H9 (cell line): ENCODE measurements around the gene DDX18. TPM values are rescaled to one million over a fixed set of nuclear protein-coding genes. Genes with fewer than 3 reads are reported as not detected.

Experiments
- DNase-seq: peaks from one replicate; pipeline ENCODE4 v3.0.0-alpha.2; 2017
- H2AFZ ChIP-seq: one replicate; pipeline ENCODE4 v1.6.1; 2013; ENCODE audit warnings: mild to moderate bottlenecking, low read length, control low read depth, moderate library complexity
- H2AK5ac ChIP-seq: 2 replicates; pipeline ENCODE4 v1.6.1; 2013; ENCODE audit warnings: low read length, control low read depth, mixed read lengths; ENCODE audit not compliant: insufficient read length
- H2BK120ac ChIP-seq: one replicate; pipeline ENCODE4 v1.6.1; 2013; ENCODE audit warnings: low read depth, mild to moderate bottlenecking, low read length, control low read depth, inconsistent platforms; ENCODE audit not compliant: poor library complexity, severe bottlenecking
- H2BK12ac ChIP-seq: 2 replicates; pipeline ENCODE4 v1.6.1; 2013; ENCODE audit warnings: low read length, control low read depth, mixed read lengths, low read depth; ENCODE audit not compliant: insufficient read length
- H2BK15ac ChIP-seq: 2 replicates; pipeline ENCODE4 v1.6.1; 2013; ENCODE audit warnings: low read depth, low read length, control low read depth
- H2BK20ac ChIP-seq: one replicate; pipeline ENCODE4 v1.6.1; 2013; ENCODE audit warnings: low read depth, mild to moderate bottlenecking, low read length, control low read depth, inconsistent platforms; ENCODE audit not compliant: poor library complexity, severe bottlenecking
- H2BK5ac ChIP-seq: 2 replicates; pipeline ENCODE4 v1.6.1; 2013; ENCODE audit warnings: low read length, control low read depth, mixed read lengths; ENCODE audit not compliant: insufficient read length
- H3K14ac ChIP-seq: 2 replicates; pipeline ENCODE4 v1.6.1; 2013; ENCODE audit warnings: low read length, control low read depth; ENCODE audit not compliant: insufficient read depth
- H3K18ac ChIP-seq: 2 replicates; pipeline ENCODE4 v1.6.1; 2013; ENCODE audit warnings: low read depth, mild to moderate bottlenecking, mixed read lengths, low read length, control low read depth; ENCODE audit not compliant: insufficient read length
- H3K23ac ChIP-seq: 2 replicates; pipeline ENCODE4 v1.6.1; 2013; ENCODE audit warnings: low read length, control low read depth, mixed read lengths, low read depth; ENCODE audit not compliant: insufficient read length
- H3K23me2 ChIP-seq: 2 replicates; pipeline ENCODE4 v1.6.1; 2013; ENCODE audit warnings: low read depth, mild to moderate bottlenecking, mixed read lengths, low read length, control low read depth; ENCODE audit not compliant: insufficient read length, poor library complexity, severe bottlenecking
- H3K27ac ChIP-seq: 2 replicates; pipeline ENCODE4 v1.5.1; 2013; ENCODE audit warnings: low read length, control low read depth, mixed read lengths, low read depth; ENCODE audit not compliant: insufficient read length
- H3K27me3 ChIP-seq: 2 replicates; pipeline ENCODE4 v1.6.1; 2013; ENCODE audit warnings: low read length, control low read depth, inconsistent platforms; ENCODE audit not compliant: insufficient read depth
- H3K4ac ChIP-seq: 2 replicates; pipeline ENCODE4 v1.6.1; 2013; ENCODE audit warnings: low read depth, mild to moderate bottlenecking, control low read depth, inconsistent platforms, low read length, moderate library complexity
- H3K4me1 ChIP-seq: 2 replicates; pipeline ENCODE4 v1.6.1; 2013; ENCODE audit warnings: low read length, control low read depth, inconsistent platforms; ENCODE audit not compliant: insufficient read depth
- H3K4me2 ChIP-seq: 2 replicates; pipeline ENCODE4 v1.6.1; 2013; ENCODE audit warnings: low read length, control low read depth, mixed read lengths; ENCODE audit not compliant: insufficient read length, insufficient read depth
- H3K56ac ChIP-seq: 2 replicates; pipeline ENCODE4 v1.6.1; 2013; ENCODE audit warnings: low read depth, mild to moderate bottlenecking, mixed read lengths, low read length, control low read depth; ENCODE audit not compliant: insufficient read length
- H3K79me1 ChIP-seq: 2 replicates; pipeline ENCODE4 v1.6.1; 2013; ENCODE audit warnings: low read depth, mild to moderate bottlenecking, moderate library complexity, low read length, control low read depth, inconsistent platforms; ENCODE audit not compliant: insufficient read depth, poor library complexity, severe bottlenecking
- H3K79me2 ChIP-seq: 2 replicates; pipeline ENCODE4 v1.6.1; 2013; ENCODE audit warnings: low read length, control low read depth, inconsistent platforms; ENCODE audit not compliant: insufficient read depth
- H3K9ac ChIP-seq: 2 replicates; pipeline ENCODE4 v1.6.1; 2013; ENCODE audit warnings: low read length, control low read depth, mixed read lengths; ENCODE audit not compliant: insufficient read length; ENCODE audit errors: extremely low read depth
- H3K9me3 ChIP-seq: one replicate; pipeline ENCODE4 v1.6.1; 2013; ENCODE audit warnings: low read depth, low read length, inconsistent platforms; ENCODE audit not compliant: control insufficient read depth
- H3T11ph ChIP-seq: one replicate; pipeline ENCODE4 v1.6.1; 2013; ENCODE audit warnings: mild to moderate bottlenecking, low read length, control low read depth, inconsistent platforms
- H4K20me1 ChIP-seq: one replicate; pipeline ENCODE4 v1.6.1; 2013; ENCODE audit not compliant: control insufficient read depth, insufficient read length, insufficient read depth
- H4K5ac ChIP-seq: 2 replicates; pipeline ENCODE4 v1.6.1; 2013; ENCODE audit warnings: low read depth, mild to moderate bottlenecking, mixed read lengths, low read length, control low read depth; ENCODE audit not compliant: insufficient read length
- H4K8ac ChIP-seq: replicated peaks from 2 replicates; pipeline ENCODE4 v1.6.1; 2013; ENCODE audit warnings: low read length, control low read depth, mixed read lengths, low read depth; ENCODE audit not compliant: insufficient read length
- H4K91ac ChIP-seq: 2 replicates; pipeline ENCODE4 v1.6.1; 2013; ENCODE audit warnings: low read depth, mild to moderate bottlenecking, moderate library complexity, mixed read lengths, low read length, control low read depth; ENCODE audit not compliant: insufficient read length
- H3K27ac Mint-ChIP-seq, 3 experiments: 2 replicates in 2 of 3; 3 replicates in 1 of 3; pipeline ENCODE4 v1.8.0; 2020 to 2021; ENCODE audit warnings: mixed read lengths in 3 of 3, mild to moderate bottlenecking in 1 of 3, moderate library complexity in 1 of 3
- H3K27me3 Mint-ChIP-seq: 2 replicates; pipeline ENCODE4 v1.8.0; 2021; ENCODE audit warnings: low read depth, mild to moderate bottlenecking, moderate library complexity, mixed read lengths
- H3K36me3 Mint-ChIP-seq, 3 experiments: 2 replicates in 2 of 3; 3 replicates in 1 of 3; pipeline ENCODE4 v1.8.0; 2020 to 2021; ENCODE audit warnings: low read depth in 3 of 3, mixed read lengths in 3 of 3; ENCODE audit not compliant: insufficient read depth in 1 of 3
- H3K4me1 Mint-ChIP-seq, 2 experiments: 2 replicates each; pipeline ENCODE4 v1.8.0; 2020; ENCODE audit warnings: mixed read lengths in 2 of 2
- H3K4me3 Mint-ChIP-seq, 2 experiments: 2 replicates in 1 of 2; 3 replicates in 1 of 2; pipeline ENCODE4 v1.8.0; 2020 to 2021; ENCODE audit warnings: mild to moderate bottlenecking in 2 of 2, mixed read lengths in 2 of 2, moderate library complexity in 1 of 2
- H3K9me3 Mint-ChIP-seq, 2 experiments: 2 replicates in 1 of 2; 3 replicates in 1 of 2; pipeline ENCODE4 v1.8.0; 2020; ENCODE audit warnings: mild to moderate bottlenecking in 2 of 2, mixed read lengths in 2 of 2, moderate library complexity in 1 of 2
- CTCF ChIP-seq: fragments of 200-600 bp; sonication (generic); conservative IDR thresholded peaks from 3 replicates; pipeline ENCODE4 v1.8.0; 2021; ENCODE audit warnings: antibody characterized with exemption, mild to moderate bottlenecking
- WGBS: extraction: QIAGEN DNeasy Blood & Tissue Kit; methylation state at CpG from one replicate; pipeline ENCODE4 v1.1.7; 2013; ENCODE audit warnings: missing lambda C conversion rate, low lambda C conversion rate, mixed read lengths; ENCODE audit not compliant: insufficient read length; ENCODE audit errors: extremely low coverage; 5-methylcytosine and 5-hydroxymethylcytosine counted together
- total RNA-seq: library from RNA; stranded (reverse); gene quantifications from 2 replicates; pipeline ENCODE4 v1.2.1, GENCODE V29; 2021

The DDX18 gene
- total RNA-seq, 1 experiment from 2014 or later = 115 TPM

- Histone ChIP-seq H3K27ac (no peak overlapping the region), H2AFZ (no peak overlapping the region), H2BK20ac (no peak overlapping the region), H4K5ac (no peak overlapping the region), H3K4ac (no peak overlapping the region), H3K56ac (no peak overlapping the region), H3K79me2 (no peaks in the 10 kb centered on the region), H3T11ph (no peak overlapping the region), H4K20me1 (no peaks in the 10 kb centered on the region), H3K9me3 (no peaks in the 10 kb centered on the region), H2BK120ac (no peak overlapping the region), H4K91ac (no peak overlapping the region), H3K18ac (no peak overlapping the region), H3K4me1 (no peaks in the 10 kb centered on the region), H4K8ac (no peak overlapping the region), H2BK15ac (no peak overlapping the region), H2AK5ac (no peak overlapping the region), H3K23ac (no peak overlapping the region), H2BK5ac (no peak overlapping the region), H3K27me3 (no peaks in the 10 kb centered on the region), H3K9ac (no peak overlapping the region), H2BK12ac (no peak overlapping the region), H3K4me2 (no peak overlapping the region), H3K14ac (no peak overlapping the region), H3K79me1 (no peaks in the 10 kb centered on the region), H3K23me2 (no peaks in the 10 kb centered on the region)
- peaks cover 0 to 2% of the 10 kb centered on the region in 2 experiments; a peak in 2 of 5 replicates for H3K9me3 Mint-ChIP-seq
- H3K4me3 Mint-ChIP-seq = no peak overlapping the region
- no peak for TF ChIP-seq CTCF
- no peak for DNase-seq
- peaks cover 3 to 9% of the 10 kb centered on the region in 2 experiments; a peak in 1 of 4 replicates for H3K4me1 Mint-ChIP-seq
- WGBS = no CpG with 5 or more reads among the region's 69 CpGs
- peaks cover 0 to 2% (median 0%) of the 10 kb centered on the region in 3 experiments; a peak in 2 of 7 replicates for H3K36me3 Mint-ChIP-seq
- H3K27me3 Mint-ChIP-seq = peaks cover 29% of the 10 kb centered on the region
- no peak overlapping the region for H3K27ac Mint-ChIP-seq
Measured at GRCh38 chr2:117859924-117860647, 45.6 kb downstream of the DDX18 start.
